HL-60/S4 treated with retinoic acid at 250 ng/mL for 4 days and 3 days (cell line): ENCODE data around the gene QSOX1.

Experiments
- in situ Hi-C: fragments of 300-500 bp; cut with MboI; formaldehyde crosslinking; loops from 2 replicates; pipeline ENCODE4 v1.7.0; 2022; ENCODE audit warnings: low sequenced_read_pairs

Gene QSOX1

GRCh38 chr1:180169640-180170195, 15.0 kb downstream of the QSOX1 start:
- in situ Hi-C loops: loop anchor here (10.0 kb wide), 1 partner anchor 305 kb away; no protein-coding TSS in a partner anchor

DNA sequence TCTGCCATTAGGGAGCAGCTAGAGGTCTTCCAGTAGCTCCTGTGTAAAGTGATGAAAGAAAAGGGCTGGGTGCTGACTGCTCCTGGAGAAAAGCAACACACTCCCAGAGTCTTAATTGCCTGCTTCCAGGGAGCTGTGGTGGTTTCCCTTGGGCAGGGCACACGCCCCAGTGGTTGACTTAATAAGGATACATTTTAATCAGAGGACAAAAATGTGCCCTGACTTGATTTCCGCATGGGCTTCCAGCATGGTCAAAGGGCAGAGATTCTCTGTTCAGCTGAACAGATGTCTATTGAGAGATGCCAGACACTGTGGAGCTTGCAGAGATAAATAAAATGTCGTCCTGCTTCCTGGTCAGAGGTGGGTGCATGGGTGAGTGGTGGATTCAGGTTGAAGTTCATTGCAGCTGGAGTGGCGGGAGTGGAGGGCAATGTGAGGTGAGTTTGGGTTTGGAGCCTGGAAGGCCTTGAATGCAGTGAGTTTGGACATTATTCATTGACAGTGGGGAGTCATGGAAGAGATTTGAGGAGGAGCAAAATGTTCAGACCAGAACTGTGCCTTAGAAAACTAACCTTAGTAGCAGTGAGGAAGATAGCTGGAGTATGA, 16.0 kb downstream of the QSOX1 start:
- in situ Hi-C loops: loop anchor here (10.0 kb wide), 1 partner anchor 306 kb away; no protein-coding TSS in a partner anchor

GRCh38 chr1:180171691-180172090, 17.0 kb downstream of the QSOX1 start:
- in situ Hi-C loops: loop anchor here (10.0 kb wide), 1 partner anchor 307 kb away; no protein-coding TSS in a partner anchor

DNA sequence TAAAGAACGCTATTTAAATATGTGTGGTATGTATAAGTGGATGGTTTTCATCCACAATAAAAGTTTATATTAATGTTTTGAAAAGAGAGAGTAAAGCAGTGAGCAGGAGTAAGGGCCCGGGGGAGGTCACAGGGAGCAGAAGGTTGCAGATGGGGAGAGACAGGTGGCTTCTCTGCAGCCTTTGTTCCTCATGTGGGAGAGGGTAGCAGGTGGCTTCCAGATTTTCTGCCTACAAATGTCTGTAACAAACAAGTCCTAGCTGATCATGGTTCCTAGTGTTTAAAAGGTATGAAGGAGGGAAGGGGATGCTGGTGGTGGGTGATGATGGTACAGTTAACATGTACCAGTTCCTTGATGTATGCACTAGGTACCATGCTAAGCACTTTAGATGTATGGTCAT, 18.8 kb downstream of the QSOX1 start:
- in situ Hi-C loops: loop anchor here (10.0 kb wide), 1 partner anchor 309 kb away; no protein-coding TSS in a partner anchor

DNA sequence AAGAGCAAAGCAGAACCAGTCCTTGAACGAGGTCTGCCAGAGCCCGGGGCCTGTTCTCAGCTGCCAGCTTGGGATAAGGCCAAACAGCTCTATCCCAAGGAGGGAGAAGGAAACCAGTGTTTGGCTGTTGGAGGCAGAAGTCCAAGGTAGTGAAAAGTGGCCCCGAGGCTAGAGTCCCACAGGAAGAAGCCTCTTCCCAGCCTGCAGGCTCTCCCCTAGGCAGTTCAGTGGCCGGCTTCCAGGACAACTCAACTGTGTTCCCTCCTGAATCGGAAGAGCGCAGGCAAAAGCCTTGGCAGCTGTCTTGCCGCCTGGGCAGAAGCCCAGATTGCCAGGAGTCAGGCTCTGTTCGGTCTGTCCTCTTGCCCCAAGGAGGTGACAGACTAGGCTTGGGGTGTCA, 19.3 kb downstream of the QSOX1 start:
- in situ Hi-C loops: loop anchor here (10.0 kb wide), 1 partner anchor 309 kb away; no protein-coding TSS in a partner anchor

DNA sequence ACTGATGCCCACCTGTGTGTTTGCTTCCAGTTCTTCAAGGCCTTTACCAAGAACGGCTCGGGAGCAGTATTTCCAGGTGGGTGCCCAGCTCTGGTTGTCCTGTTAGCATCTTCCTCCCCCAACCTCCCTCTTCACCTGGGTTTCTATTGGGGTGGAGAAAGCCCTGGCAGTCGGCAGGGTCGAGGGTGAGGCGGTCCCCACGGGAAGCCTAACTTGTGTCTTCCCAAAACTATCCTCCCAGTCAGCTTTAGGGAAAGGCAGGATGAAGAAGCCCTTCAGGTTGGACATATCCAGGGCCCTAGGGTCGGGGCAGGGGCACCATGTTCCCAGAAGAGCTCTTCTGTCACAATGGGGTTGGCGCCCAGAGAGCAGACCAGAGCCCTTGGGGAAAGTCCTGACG, 20.6 kb downstream of the QSOX1 start:
- in situ Hi-C loops: loop anchor here (10.0 kb wide), 1 partner anchor 310 kb away; no protein-coding TSS in a partner anchor

DNA sequence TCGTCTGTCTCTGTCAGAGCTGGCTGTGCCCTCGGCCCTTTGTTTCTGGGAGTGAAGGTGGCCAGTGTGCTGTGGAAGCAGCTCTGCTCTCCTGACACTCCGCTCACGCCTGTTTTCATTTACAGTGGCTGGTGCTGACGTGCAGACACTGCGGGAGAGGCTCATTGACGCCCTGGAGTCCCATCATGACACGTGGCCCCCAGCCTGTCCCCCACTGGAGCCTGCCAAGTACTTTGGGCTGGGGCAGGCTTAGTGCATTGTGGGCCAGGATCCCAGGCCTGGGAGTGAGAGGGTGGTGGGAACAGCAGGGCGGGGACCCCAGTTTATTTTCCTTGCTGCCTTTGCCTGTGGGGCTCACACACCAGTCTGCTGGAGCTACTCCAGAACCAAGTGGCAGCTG, 21.1 kb downstream of the QSOX1 start:
- in situ Hi-C loops: loop anchor here (10.0 kb wide), 1 partner anchor 311 kb away; no protein-coding TSS in a partner anchor

DNA sequence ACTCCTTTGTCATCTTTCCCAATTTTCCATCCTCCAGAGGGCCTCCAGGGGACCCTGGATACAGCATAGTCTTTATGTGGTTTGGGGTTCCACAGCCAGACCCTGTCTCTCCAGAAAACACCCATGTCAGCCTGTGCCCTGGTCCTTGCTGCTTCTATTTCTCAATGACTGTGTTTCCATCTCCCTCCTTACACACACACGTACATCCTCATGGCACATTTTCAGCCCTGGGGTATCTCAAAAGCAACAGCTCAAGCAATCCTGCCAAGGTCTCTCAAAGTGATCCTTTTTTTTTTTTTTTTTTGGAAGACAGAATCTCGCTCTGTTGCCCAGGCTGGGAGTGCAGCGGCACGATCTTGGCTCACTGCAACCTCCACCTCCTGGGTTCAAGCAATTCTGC, 22.3 kb downstream of the QSOX1 start:
- in situ Hi-C loops: loop anchor here (10.0 kb wide), 1 partner anchor 312 kb away; no protein-coding TSS in a partner anchor

GRCh38 chr1:180177931-180178330, 23.3 kb downstream of the QSOX1 start:
- in situ Hi-C loops: loop anchor here (10.0 kb wide), 1 partner anchor 313 kb away; no protein-coding TSS in a partner anchor

- in situ Hi-C loops: loop anchor here (10.0 kb wide), 1 partner anchor 314 kb away; no protein-coding TSS in a partner anchor
Measured at GRCh38 chr1:180178511-180179161, 24.0 kb downstream of the QSOX1 start.

DNA sequence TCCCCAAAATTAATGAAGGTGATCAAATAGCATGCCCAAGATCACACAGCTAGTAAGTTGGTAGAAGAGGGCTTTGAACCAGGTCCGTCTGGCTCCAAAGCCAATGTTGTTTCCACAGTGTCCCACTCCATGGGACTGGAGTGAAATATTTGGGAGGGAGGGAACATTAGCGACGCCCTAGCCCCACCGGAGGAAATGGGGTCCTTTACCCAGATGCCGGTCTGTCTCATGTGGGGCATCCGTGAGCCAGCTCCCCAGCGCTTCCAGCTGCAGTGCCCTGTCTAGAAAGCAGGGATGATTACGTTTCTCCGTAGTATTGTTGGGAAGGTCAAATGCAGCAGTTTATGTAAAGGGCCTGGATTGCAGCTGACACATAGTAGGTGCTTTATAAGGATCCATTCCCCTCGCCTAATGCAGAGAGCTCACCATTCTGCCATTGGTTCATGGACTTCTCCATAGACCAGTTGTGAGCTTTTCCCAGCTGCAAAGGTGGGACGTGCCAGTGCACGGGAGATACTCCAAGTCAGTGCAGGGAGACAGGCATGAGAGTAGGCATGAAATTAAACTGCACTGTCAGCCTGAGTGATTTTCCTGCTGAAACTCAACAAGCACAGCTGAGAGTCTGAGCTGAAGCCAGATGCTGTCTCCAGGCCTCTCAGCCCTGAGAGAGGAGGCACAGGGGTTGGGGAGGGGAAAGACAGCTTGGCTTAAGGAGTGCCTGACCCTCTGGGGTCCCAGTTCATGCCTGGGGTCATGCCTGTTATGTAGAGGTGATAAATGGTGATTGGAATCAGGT, 24.7 kb downstream of the QSOX1 start:
- in situ Hi-C loops: loop anchor here (10.0 kb wide), 1 partner anchor 315 kb away; no protein-coding TSS in a partner anchor

GRCh38 chr1:180181048-180181447, 26.4 kb downstream of the QSOX1 start:
- in situ Hi-C loops: loop anchor here (10.0 kb wide), 1 partner anchor 234 kb away; no protein-coding TSS in a partner anchor

- in situ Hi-C loops: loop anchor here (10.0 kb wide), 1 partner anchor 233 kb away; no protein-coding TSS in a partner anchor
Measured at GRCh38 chr1:180181996-180182642, 27.4 kb downstream of the QSOX1 start.

DNA sequence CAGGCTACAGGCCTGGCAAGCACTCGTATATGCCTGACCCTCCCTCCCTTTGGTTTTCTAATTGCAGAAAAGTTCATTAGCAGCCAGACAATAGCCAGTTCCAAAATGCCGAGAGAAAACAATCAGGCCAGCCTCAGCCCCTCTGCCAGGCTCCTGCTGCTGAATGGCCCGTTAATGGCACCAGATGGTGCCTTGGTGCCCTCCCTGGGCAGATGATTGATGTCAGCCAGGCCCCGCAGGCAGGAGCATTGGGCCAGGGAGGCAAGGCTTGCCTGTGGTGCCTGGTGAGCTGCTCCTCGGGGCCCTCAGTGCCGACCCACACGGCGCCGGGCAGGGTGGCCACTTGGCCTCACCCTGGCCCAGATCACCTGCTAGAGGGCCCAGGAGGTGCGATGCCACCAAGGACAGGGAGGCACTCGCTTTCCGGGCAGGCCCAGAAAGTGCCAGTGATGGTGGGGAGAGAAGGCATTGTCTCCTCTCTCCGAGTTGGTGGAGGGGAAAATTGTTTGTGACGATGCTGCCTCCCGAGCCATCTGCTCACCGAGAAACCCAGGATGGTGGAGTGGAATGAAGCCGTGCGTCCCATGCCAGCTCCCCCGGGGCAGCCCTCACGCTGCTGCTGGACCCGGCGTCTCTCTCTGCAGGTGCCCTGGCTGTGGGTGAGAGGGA, 28.1 kb downstream of the QSOX1 start:
- in situ Hi-C loops: loop anchor here (10.0 kb wide), 1 partner anchor 232 kb away; no protein-coding TSS in a partner anchor

GRCh38 chr1:180183426-180183825, 28.8 kb downstream of the QSOX1 start:
- in situ Hi-C loops: loop anchor here (10.0 kb wide), 1 partner anchor 231 kb away; no protein-coding TSS in a partner anchor

GRCh38 chr1:180184041-180184440, 29.4 kb downstream of the QSOX1 start:
- in situ Hi-C loops: loop anchor here (10.0 kb wide), 1 partner anchor 231 kb away; no protein-coding TSS in a partner anchor

DNA sequence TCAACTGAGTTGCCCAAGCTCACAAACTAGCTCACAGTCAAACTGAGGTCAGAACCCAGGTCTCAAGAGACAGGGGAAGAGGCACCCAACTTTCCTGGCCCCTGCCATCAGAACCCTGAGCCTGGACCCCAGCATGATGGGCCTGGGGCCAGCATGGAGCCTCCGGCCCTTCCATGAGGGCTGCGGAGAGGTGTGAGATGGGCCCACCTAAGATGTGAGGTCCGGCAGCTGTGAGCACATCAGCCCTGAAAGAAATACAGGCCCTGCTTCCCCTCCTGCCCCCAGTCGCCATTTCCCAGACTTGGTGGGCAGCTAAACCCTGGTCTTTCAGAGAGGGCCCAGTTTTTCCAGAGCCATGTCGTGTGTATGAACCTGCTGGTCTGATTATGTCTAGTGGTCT, 30.6 kb downstream of the QSOX1 start:
- in situ Hi-C loops: loop anchor here (10.0 kb wide), 1 partner anchor 230 kb away; no protein-coding TSS in a partner anchor

- in situ Hi-C loops: loop anchor here (10.0 kb wide), 1 partner anchor 229 kb away; no protein-coding TSS in a partner anchor
Measured at GRCh38 chr1:180185971-180186645, 31.4 kb downstream of the QSOX1 start.

- in situ Hi-C loops: loop anchor here (10.0 kb wide), 1 partner anchor 228 kb away; no protein-coding TSS in a partner anchor
Measured at GRCh38 chr1:180186831-180187230, 32.2 kb downstream of the QSOX1 start.
